Fibroblast of the aortic adventitia (primary cell): ENCODE data around the gene CSTPP1. TPM values are rescaled to one million over a fixed set of nuclear protein-coding genes. Genes with fewer than 3 reads are reported as not detected.

Experiments
- DNase-seq: peaks from one replicate; pipeline ENCODE4 v3.0.0-alpha.2; 2010; ENCODE audit warnings: low read depth
- H3K4me3 ChIP-seq: 2 replicates; pipeline ENCODE4 v1.5.1; 2011; ENCODE audit warnings: low read depth, mild to moderate bottlenecking, control low read depth, low read length, moderate library complexity
- total RNA-seq: library from RNA; depleted of rRNA; stranded (reverse); fragments of >200 nt; gene quantifications from 2 replicates; pipeline ENCODE4 v1.2.3, GENCODE V29; 2012; ENCODE audit warnings: low replicate concordance
- TF ChIP-seq, protein P1 (sequence below): IDR thresholded peaks from 2 replicates; pipeline ENCODE4 v1.5.1; 2011; ENCODE audit warnings: mild to moderate bottlenecking, low read length, control low read depth, inconsistent platforms; ENCODE audit not compliant: insufficient read depth

Gene CSTPP1
- total RNA-seq, 1 donor = 34.9 TPM

GRCh38 chr11:47163898-47164297 lies 227.3 kb downstream of the CSTPP1 start:
- TF ChIP-seq, protein P1, sequence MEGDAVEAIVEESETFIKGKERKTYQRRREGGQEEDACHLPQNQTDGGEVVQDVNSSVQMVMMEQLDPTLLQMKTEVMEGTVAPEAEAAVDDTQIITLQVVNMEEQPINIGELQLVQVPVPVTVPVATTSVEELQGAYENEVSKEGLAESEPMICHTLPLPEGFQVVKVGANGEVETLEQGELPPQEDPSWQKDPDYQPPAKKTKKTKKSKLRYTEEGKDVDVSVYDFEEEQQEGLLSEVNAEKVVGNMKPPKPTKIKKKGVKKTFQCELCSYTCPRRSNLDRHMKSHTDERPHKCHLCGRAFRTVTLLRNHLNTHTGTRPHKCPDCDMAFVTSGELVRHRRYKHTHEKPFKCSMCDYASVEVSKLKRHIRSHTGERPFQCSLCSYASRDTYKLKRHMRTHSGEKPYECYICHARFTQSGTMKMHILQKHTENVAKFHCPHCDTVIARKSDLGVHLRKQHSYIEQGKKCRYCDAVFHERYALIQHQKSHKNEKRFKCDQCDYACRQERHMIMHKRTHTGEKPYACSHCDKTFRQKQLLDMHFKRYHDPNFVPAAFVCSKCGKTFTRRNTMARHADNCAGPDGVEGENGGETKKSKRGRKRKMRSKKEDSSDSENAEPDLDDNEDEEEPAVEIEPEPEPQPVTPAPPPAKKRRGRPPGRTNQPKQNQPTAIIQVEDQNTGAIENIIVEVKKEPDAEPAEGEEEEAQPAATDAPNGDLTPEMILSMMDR = no peak
- no peak for DNase-seq
- H3K4me3 ChIP-seq = no peak overlapping the region

- no peak for DNase-seq
- no peak overlapping the region for H3K4me3 ChIP-seq
- TF ChIP-seq, protein P1 = no peak
Observed at GRCh38 chr11:47164321-47164720, 227.8 kb downstream of the CSTPP1 start.

GRCh38 chr11:47165253-47165840 lies 228.8 kb downstream of the CSTPP1 start:
- DNase-seq = no peak
- H3K4me3 ChIP-seq = no peak overlapping the region
- TF ChIP-seq, protein P1 = no peak

DNA sequence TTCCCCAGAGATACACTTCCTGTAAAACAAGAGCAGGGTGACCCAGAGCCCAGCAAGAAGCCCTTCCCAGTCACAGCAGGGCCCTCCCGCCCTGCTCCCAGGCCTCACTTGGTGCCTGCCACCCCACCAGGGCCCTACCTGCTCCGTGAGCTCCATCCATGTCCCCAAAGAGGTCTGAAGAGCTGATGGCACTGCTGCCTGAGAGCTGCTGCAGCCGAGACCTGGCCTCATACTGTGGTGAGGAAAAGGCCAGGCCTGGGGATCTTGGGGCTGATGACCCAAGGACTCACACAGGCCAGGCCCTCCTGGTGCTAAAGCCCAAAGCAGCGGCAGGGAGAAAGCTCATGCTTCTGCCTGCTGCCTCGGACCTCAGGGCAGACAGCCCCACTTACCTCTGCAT lies 229.8 kb downstream of the CSTPP1 start:
- no peak for DNase-seq
- TF ChIP-seq, protein P1 = no peak
- no peak overlapping the region for H3K4me3 ChIP-seq

DNA sequence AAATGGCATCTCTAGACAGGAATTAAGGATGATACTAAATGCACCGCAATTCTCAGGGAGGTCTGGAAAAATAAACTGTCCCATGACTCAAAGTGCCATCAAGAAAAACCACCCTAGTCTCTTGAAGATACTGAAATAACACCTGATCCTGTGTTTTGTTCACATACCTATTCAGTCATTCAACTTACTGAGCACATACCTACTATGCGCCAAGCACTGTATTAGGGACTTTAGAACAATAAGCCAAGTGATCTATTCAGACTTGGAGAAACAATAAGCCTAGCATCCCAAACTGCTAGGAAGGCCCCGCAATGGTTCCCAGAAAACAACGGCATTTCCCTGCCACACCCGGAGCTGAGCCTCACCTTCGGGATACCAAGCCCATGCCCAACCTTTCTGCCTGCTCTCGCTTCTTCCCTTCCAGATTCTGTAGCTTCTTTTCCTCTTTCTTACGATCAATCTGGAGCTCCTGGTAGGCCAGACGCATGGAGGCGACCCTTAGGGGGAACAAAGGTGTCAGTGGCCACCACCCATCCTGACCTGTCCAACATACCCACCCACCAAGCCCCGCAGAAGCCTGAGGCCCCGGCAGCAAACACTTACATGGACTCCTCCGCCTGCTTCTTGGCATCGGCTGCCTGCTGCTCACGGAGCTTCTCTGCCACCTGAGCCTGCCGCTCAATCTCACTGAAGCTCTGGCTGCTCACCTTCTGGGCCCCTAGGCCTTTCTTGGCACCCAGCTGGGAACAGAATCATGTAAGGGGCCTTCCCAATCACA lies 234.7 kb downstream of the CSTPP1 start:
- no peak for DNase-seq
- no peak overlapping the region for H3K4me3 ChIP-seq
- TF ChIP-seq, protein P1 = no peak

DNA sequence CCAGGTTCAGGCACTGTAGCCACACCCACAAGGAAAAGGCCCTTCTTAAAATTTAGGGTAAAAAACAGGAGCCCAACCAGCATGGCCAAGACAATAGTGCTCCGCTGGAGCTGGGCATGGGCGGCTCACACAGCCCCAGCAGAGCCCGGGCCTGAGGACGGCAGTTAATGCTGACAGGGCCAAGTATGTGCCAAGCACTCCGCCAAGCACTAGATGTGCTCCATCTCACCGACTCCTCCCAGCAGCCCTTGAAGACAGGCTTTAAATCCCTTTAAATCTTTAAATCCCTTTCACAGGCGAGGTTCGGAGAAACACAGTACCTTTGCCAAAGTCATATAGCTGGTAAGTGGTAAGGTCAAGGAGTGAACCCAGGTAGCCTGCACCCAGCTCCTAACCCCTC lies 235.3 kb downstream of the CSTPP1 start:
- TF ChIP-seq, protein P1 = no peak
- DNase-seq = no peak
- no peak overlapping the region for H3K4me3 ChIP-seq
